Pancreas (tissue), 10 donors: ENCODE data around the gene RAB24. TPM values are rescaled to one million over a fixed set of nuclear protein-coding genes. Genes with fewer than 3 reads are reported as not detected.

Source experiments
- ATAC-seq, 4 donors: fragments of 200-7000 bp; cut with Tn5 transposase; one replicate each; pipeline versions ENCODE4 v1.8.0 to v1.9.1; 2020; ENCODE audit warnings: mild to moderate bottlenecking in 4 of 4, moderate library complexity in 4 of 4
- DNase-seq, 6 donors: peaks; one replicate each; pipeline ENCODE4 v3.0.0-alpha.2; 2020
- FAIRE-seq: peaks from 2 replicates; lab custom pipeline; 2012; peaks lifted over from hg19 to GRCh38; lab: Jason Lieb, UNC
- H3K27ac ChIP-seq, 4 donors: fragments of 200-600 bp; sonication (generic); 1 replicate in 3 of 4; 2 replicates in 1 of 4; pipeline versions ENCODE4 v1.5.0 to v1.8.0; 2020
- H3K27me3 ChIP-seq, 4 donors: fragments of 200-600 bp; one replicate each; pipeline ENCODE4 v1.8.0; 2021
- H3K36me3 ChIP-seq, 3 donors: fragments of 200-600 bp; sonication (generic) in 1 of 3; one replicate each; pipeline versions ENCODE4 v1.5.0 to v1.8.0; 2020 to 2021
- H3K4me1 ChIP-seq, 3 donors: fragments of 200-600 bp; one replicate each; pipeline ENCODE4 v1.8.0; 2021
- H3K4me3 ChIP-seq, 4 donors: fragments of 200-600 bp; sonication (generic) in 2 of 4; one replicate each; pipeline versions ENCODE4 v1.5.0 to v1.8.0; 2020 to 2021
- H3K9me3 ChIP-seq, 4 donors: fragments of 200-600 bp; one replicate each; pipeline ENCODE4 v1.8.0; 2021
- CTCF ChIP-seq, 4 donors: fragments of 200-600 bp; sonication (generic) in 3 of 4; IDR thresholded peaks; one replicate each; pipeline versions ENCODE4 v1.5.0 to v1.8.0; 2021; ENCODE audit warnings: antibody characterized with exemption in 4 of 4
- WGBS, 2 donors: extraction: QIAGEN DNeasy Blood & Tissue Kit; methylation state at CpG; one replicate each; pipeline ENCODE4 v1.1.7; 2013; 5-methylcytosine and 5-hydroxymethylcytosine counted together
- intact Hi-C, 3 donors: fragments of 100-400 bp; cut with DNase I; formaldehyde crosslinking; loops; one replicate each; pipeline versions ENCODE4 v1.11.1 to v1.14.2; 2022
- polyA plus RNA-seq, 2 donors: library from polyadenylated mRNA; stranded (reverse); fragments of 200-250 nt; gene quantifications; one replicate each; pipeline ENCODE4 v1.2.3, GENCODE V29; 2013
- total RNA-seq, 6 donors: library from RNA; stranded (reverse); fragmentation: NEBNext Ultra II Directional in 4 of 6; extraction: Animal tissue kit (Norgen Biotek cat#: 25700) in 4 of 6; gene quantifications; one replicate each; pipeline versions ENCODE4 v1.2.1 to v1.2.4, GENCODE V29; 2021 to 2023
- donor health status: healthy with polysubstance abuse.
- donor health status: DM: no; HTN: no; CAD: no; lungs with moderate emphysema.
- donor health status: DM: no; HTN: no; CAD: no.
- donor health status: control.
- donor health status: control.
- donor health status: Bipolar disorder and iron deficiency.
- donor health status: DM: yes; HTN: yes; CAD: no.
- donor health status: DM: no; HTN: no; CAD: no.
- donor health status: DM: no; HTN: no; CAD: no.
- donor health status: DM: yes; HTN: yes; CAD: no.

The RAB24 gene
- total and polyA plus RNA-seq, 8 donors: 34.5 to 160 (median 38.6) TPM

- 95 to 96% methylated on average over 7 of the region's 7 CpGs for WGBS, 2 donors
- TF ChIP-seq CTCF (IDR thresholded peaks at IDR 0.05): no peak
- H3K27me3 ChIP-seq: no peaks in the 10 kb centered on the region
These were observed 11.8 kb downstream of the RAB24 start for GRCh38 chr5:177291735-177292134.

GRCh38 chr5:177290816-177291596 is 12.5 kb downstream of the RAB24 start:
- Histone ChIP-seq H3K9me3 (no peaks in the 10 kb centered on the region), H3K27ac (no peak overlapping the region), H3K4me3 (no peak overlapping the region), H3K36me3 (peaks cover 0 to 58% (median 15%) of the 10 kb centered on the region in 3 donors), H3K27me3 (no peaks in the 10 kb centered on the region), H3K4me1 (no peaks in the 10 kb centered on the region)
- ATAC-seq (no peak), FAIRE-seq (no peak), DNase-seq (no peak)
- intact Hi-C loops: loop anchor here in 1 of 3 donors (10.0 kb wide), 1 partner anchor 156 kb away; the partner anchor contains the start of gene NSD1
- TF ChIP-seq CTCF (IDR thresholded peaks at IDR 0.05): no peak
- 94% methylated on average over 12 of the region's 12 CpGs for WGBS, 2 donors

More at GRCh38 chr5:177291735-177292134, 11.8 kb downstream of the RAB24 start:
- intact Hi-C loops: loop anchor here in 1 of 3 donors (10.0 kb wide), 1 partner anchor 157 kb away; the partner anchor contains the start of gene NSD1
- FAIRE-seq: no peak
- DNase-seq: no peak
- Histone ChIP-seq H3K27ac (no peak overlapping the region), H3K4me3 (no peak overlapping the region), H3K4me1 (peaks cover 0 to 5% (median 0%) of the 10 kb centered on the region in 3 donors), H3K9me3 (no peaks in the 10 kb centered on the region), H3K36me3 (peaks cover 0 to 58% (median 15%) of the 10 kb centered on the region in 3 donors)
- no peak for ATAC-seq

- no peak overlapping the region for H3K4me3 ChIP-seq
- no peaks in the 10 kb centered on the region for H3K4me1 ChIP-seq
- ATAC-seq (peak in 3 of 4 donors; percentile 69 to 81 (median 80)), FAIRE-seq (no peak), DNase-seq (no peak)
- intact Hi-C loops: no loop called here
- H3K9me3 ChIP-seq: no peaks in the 10 kb centered on the region
- no peak overlapping the region for H3K27ac ChIP-seq
- no peaks in the 10 kb centered on the region for H3K27me3 ChIP-seq
- TF ChIP-seq CTCF (IDR thresholded peaks at IDR 0.05): no peak
- WGBS, 2 donors: 34 to 38% methylated on average over 2 of the region's 2 CpGs
- peaks cover 0 to 53% (median 0%) of the 10 kb centered on the region in 3 donors for H3K36me3 ChIP-seq
These were observed 15.3 kb downstream of the RAB24 start for GRCh38 chr5:177288191-177288590.

- no peak overlapping the region for H3K4me3 ChIP-seq
- peaks cover 0 to 7% (median 0%) of the 10 kb centered on the region in 3 donors for H3K4me1 ChIP-seq
- DNase-seq: no peak
- H3K27ac ChIP-seq: no peak overlapping the region
- no peak for FAIRE-seq
- 38 to 47% methylated on average over 1 of the region's 1 CpG for WGBS, 2 donors
- intact Hi-C loops: no loop called here
- peak in 3 of 4 donors; percentile 36 to 62 (median 54) for ATAC-seq
- H3K27me3 ChIP-seq: no peaks in the 10 kb centered on the region
- no peaks in the 10 kb centered on the region for H3K9me3 ChIP-seq
- TF ChIP-seq CTCF (IDR thresholded peaks at IDR 0.05): no peak
- peaks cover 0 to 37% (median 20%) of the 10 kb centered on the region in 3 donors for H3K36me3 ChIP-seq
These were observed 26.6 kb downstream of the RAB24 start for GRCh38 chr5:177276886-177277285.

GRCh38 chr5:177275883-177276282 is 27.6 kb downstream of the RAB24 start:
- no peaks in the 10 kb centered on the region for H3K9me3 ChIP-seq
- peaks cover 0 to 29% (median 14%) of the 10 kb centered on the region in 3 donors for H3K36me3 ChIP-seq
- DNase-seq (no peak), FAIRE-seq (no peak), ATAC-seq (no peak)
- H3K4me1 ChIP-seq: peaks cover 0 to 7% (median 6%) of the 10 kb centered on the region in 3 donors
- H3K27ac ChIP-seq: no peak overlapping the region
- no peak overlapping the region for H3K4me3 ChIP-seq
- TF ChIP-seq CTCF (IDR thresholded peaks at IDR 0.05): no peak
- WGBS, 2 donors: 94 to 95% methylated on average over 6 of the region's 6 CpGs
- intact Hi-C loops: no loop called here
- H3K27me3 ChIP-seq: no peaks in the 10 kb centered on the region
